Fibroblast of lung (primary cell): Measurements from ENCODE around the gene RBL1.
A peak's percentile ranks its signal among the peaks of the same experiment; 100 is the strongest.

Experiments used
- EZH2 ChIP-seq: IDR thresholded peaks from 2 replicates; pipeline ENCODE4 v1.5.1; 2012; ENCODE audit warnings: low read length, control low read depth, mild to moderate bottlenecking; ENCODE audit errors: missing control alignments
- TF ChIP-seq, protein P1 (sequence below), 2 donors: IDR thresholded peaks in 1 of 2; conservative IDR thresholded peaks in 1 of 2; 1 replicate in 1 of 2; 2 replicates in 1 of 2; pipeline ENCODE4 v1.5.1; 2011 to 2012; ENCODE audit warnings: low read length in 2 of 2, control low read depth in 1 of 2, inconsistent platforms in 1 of 2, low read depth in 1 of 2, mild to moderate bottlenecking in 1 of 2

GRCh38 chr20:37095599-37096414 lies at the start of gene RBL1:
- TF ChIP-seq, protein P1, sequence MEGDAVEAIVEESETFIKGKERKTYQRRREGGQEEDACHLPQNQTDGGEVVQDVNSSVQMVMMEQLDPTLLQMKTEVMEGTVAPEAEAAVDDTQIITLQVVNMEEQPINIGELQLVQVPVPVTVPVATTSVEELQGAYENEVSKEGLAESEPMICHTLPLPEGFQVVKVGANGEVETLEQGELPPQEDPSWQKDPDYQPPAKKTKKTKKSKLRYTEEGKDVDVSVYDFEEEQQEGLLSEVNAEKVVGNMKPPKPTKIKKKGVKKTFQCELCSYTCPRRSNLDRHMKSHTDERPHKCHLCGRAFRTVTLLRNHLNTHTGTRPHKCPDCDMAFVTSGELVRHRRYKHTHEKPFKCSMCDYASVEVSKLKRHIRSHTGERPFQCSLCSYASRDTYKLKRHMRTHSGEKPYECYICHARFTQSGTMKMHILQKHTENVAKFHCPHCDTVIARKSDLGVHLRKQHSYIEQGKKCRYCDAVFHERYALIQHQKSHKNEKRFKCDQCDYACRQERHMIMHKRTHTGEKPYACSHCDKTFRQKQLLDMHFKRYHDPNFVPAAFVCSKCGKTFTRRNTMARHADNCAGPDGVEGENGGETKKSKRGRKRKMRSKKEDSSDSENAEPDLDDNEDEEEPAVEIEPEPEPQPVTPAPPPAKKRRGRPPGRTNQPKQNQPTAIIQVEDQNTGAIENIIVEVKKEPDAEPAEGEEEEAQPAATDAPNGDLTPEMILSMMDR (conservative IDR thresholded peaks at IDR 0.05 in 1 of 2, IDR thresholded peaks at IDR 0.05 in 1 of 2; ENCODE audit: low read depth in 1 of 2, low read length in 2 of 2): peak; percentile 37 to 54
- TF ChIP-seq EZH2: no peak
